ENCODE measurements around the gene FAIM. TPM values are rescaled to one million over a fixed set of nuclear protein-coding genes. Genes with fewer than 3 reads are reported as not detected.
A peak's percentile ranks its signal among the peaks of the same experiment; 100 is the strongest.
"Not testable (repeated sequence)": the region's sequence is repeated elsewhere in the genome, so short reads cannot be mapped to it uniquely, and the experiment has no call there.

The FAIM gene
- polyA plus RNA-seq, 3 donors, result 0.96 to 3.7 (median 3.6) TPM

GRCh38 chr3:138594935-138595610 is 13.5 kb upstream of the FAIM start:
- H3K4me3 ChIP-seq (replicated peaks in 1 of 3; ENCODE audit: low read depth in 2 of 3, low read length in 3 of 3), result peak overlapping the region in 2 of 3 experiments; percentile 64 to 80
- intact Hi-C loops (cut with micrococcal nuclease), result loop anchor here (5.0 to 10.0 kb wide), 2 partner anchors 100 to 322 kb away; no protein-coding TSS in a partner anchor
- no peaks in the 10 kb centered on the region for H3K79me2 ChIP-seq (ENCODE audit: insufficient read depth, low read length)
- H3K27me3 Mint-ChIP-seq (ENCODE audit: low read depth in 3 of 3), result peaks cover 0 to 14% (median 10%) of the 10 kb centered on the region in 3 donors
- H3K27me3 ChIP-seq (ENCODE audit: control insufficient read depth in 2 of 2, insufficient read depth in 2 of 2, low read length in 2 of 2), result peaks cover 0 to 5% of the 10 kb centered on the region in 2 donors
- TF ChIP-seq CTCF (IDR thresholded peaks at IDR 0.05), result peak; percentile 65
- no peaks in the 10 kb centered on the region for H3K36me3 ChIP-seq (replicated peaks in 1 of 2; ENCODE audit: control insufficient read depth in 1 of 2, insufficient read depth in 2 of 2, low read length in 2 of 2)
- DNase-seq, result no peak
- peaks cover 14% of the 10 kb centered on the region for H3K4me1 Mint-ChIP-seq
- peaks cover 12 to 19% of the 10 kb centered on the region in 2 donors for H3K4me1 ChIP-seq (ENCODE audit: control insufficient read depth in 1 of 2, insufficient read depth in 2 of 2, low read length in 2 of 2)
- no peaks in the 10 kb centered on the region for H4K20me1 ChIP-seq (ENCODE audit: insufficient read depth, low read length)
- peaks cover 0 to 13% (median 8%) of the 10 kb centered on the region in 7 donors for H3K9me3 Mint-ChIP-seq
- H3K27ac Mint-ChIP-seq, result peak overlapping the region in 5 of 7 donors; percentile 35 to 95 (median 82)
- peak overlapping the region; percentile 82 for H3K4me2 ChIP-seq (replicated peaks; ENCODE audit: extremely low read depth, low read length, poor library complexity, severe bottlenecking)
- H3K9ac ChIP-seq (ENCODE audit: insufficient read depth, low read length, poor library complexity, severe bottlenecking), result no peak overlapping the region
- H3K27ac ChIP-seq (ENCODE audit: low read depth in 1 of 2, low read length in 2 of 2), result no peak overlapping the region
- peak overlapping the region; percentile 92 for H2AFZ ChIP-seq (ENCODE audit: insufficient read depth, low read depth, low read length, poor library complexity, severe bottlenecking)
- peaks cover 3 to 6% of the 10 kb centered on the region in 2 donors for H3K9me3 ChIP-seq (replicated peaks in 1 of 2; ENCODE audit: control insufficient read depth in 1 of 2, insufficient read depth in 1 of 2, low read length in 2 of 2)
- peaks cover 0 to 2% of the 10 kb centered on the region in 2 donors for H3K36me3 Mint-ChIP-seq
- 56% methylated on average over 1 of the region's 6 CpGs for WGBS (ENCODE audit: insufficient coverage)
- H3K4me3 Mint-ChIP-seq, result peak overlapping the region in 1 of 2 donors; percentile 95

- intact Hi-C loops (cut with micrococcal nuclease), result loop anchor here in 1 of 2 donors (5.0 to 10.0 kb wide), 2 partner anchors 97 to 320 kb away; no protein-coding TSS in a partner anchor
- Mint-ChIP-seq H3K9me3 (peaks cover 0 to 16% (median 10%) of the 10 kb centered on the region in 7 donors), H3K4me1 (peaks cover 14% of the 10 kb centered on the region), H3K27me3 (ENCODE audit: low read depth in 3 of 3) (peaks cover 1 to 18% (median 10%) of the 10 kb centered on the region in 3 donors)
- H3K4me2 ChIP-seq (replicated peaks; ENCODE audit: extremely low read depth, low read length, poor library complexity, severe bottlenecking); H2AFZ ChIP-seq (ENCODE audit: insufficient read depth, low read depth, low read length, poor library complexity, severe bottlenecking); H3K27ac Mint-ChIP-seq; H3K27me3 ChIP-seq (ENCODE audit: control insufficient read depth in 2 of 2, insufficient read depth in 2 of 2, low read length in 2 of 2); H3K79me2 ChIP-seq (ENCODE audit: insufficient read depth, low read length); H3K27ac ChIP-seq (ENCODE audit: low read depth in 1 of 2, low read length in 2 of 2); H3K9me3 ChIP-seq (replicated peaks in 1 of 2; ENCODE audit: control insufficient read depth in 1 of 2, insufficient read depth in 1 of 2, low read length in 2 of 2); H3K4me3 ChIP-seq (replicated peaks in 1 of 3; ENCODE audit: low read depth in 2 of 3, low read length in 3 of 3); DNase-seq; H3K36me3 Mint-ChIP-seq; H3K9ac ChIP-seq (ENCODE audit: insufficient read depth, low read length, poor library complexity, severe bottlenecking); H3K36me3 ChIP-seq (replicated peaks in 1 of 2; ENCODE audit: control insufficient read depth in 1 of 2, insufficient read depth in 2 of 2, low read length in 2 of 2); H4K20me1 ChIP-seq (ENCODE audit: insufficient read depth, low read length); H3K4me3 Mint-ChIP-seq: not testable (repeated sequence)
- WGBS (ENCODE audit: insufficient coverage), result no CpG with 5 or more reads among the region's 6 CpGs
- peaks cover 12 to 19% of the 10 kb centered on the region in 2 donors for H3K4me1 ChIP-seq (ENCODE audit: control insufficient read depth in 1 of 2, insufficient read depth in 2 of 2, low read length in 2 of 2)
Observed at GRCh38 chr3:138597186-138597976, 11.2 kb upstream of the FAIM start.
